ENCODE measurements around the gene JAG1. TPM values are rescaled to one million over a fixed set of nuclear protein-coding genes. Genes with fewer than 3 reads are reported as not detected.

JAG1 gene
- total and polyA plus RNA-seq, 2 of the 4 experiments (the other 2 are of a cell fraction), result 10.2 to 22.6 TPM

DNA sequence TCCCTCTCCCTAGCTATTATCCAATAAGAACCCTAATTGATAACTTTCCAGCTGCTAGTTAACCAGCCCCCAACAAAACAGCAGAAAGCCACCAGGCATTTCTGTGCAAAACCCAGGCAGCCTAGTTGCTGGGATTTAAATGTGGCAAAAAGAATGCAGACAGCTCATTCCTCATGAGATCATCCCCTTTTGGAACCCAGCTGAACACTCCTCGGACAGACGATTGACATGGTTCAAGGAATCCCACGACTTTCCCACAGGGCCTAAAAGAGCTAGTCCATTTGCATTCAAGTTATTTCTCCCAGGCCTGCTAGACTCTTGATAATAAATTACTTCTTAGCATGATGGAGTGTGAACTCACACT lies 24.0 kb downstream of the JAG1 start:
- POLR2A ChIA-PET (ENCODE audit: unreplicated experiment), result no interaction called here
- Histone ChIP-seq H2AK5ac (ENCODE audit: low read depth, low read length) (0 out of 2 replicates have a peak overlapping the region, but pooled peaks have one; percentile 22), H2BK120ac (ENCODE audit: low read depth, low read length) (no peak overlapping the region), H2AK9ac (replicated peaks; ENCODE audit: low read depth, low read length, poor library complexity) (no peak overlapping the region), H3K9ac (ENCODE audit: low read depth, low read length) (no peak overlapping the region), H3K4me3 (ENCODE audit: insufficient read depth, low read depth, low read length) (no peak overlapping the region), H4K20me1 (ENCODE audit: insufficient read depth, low read length) (peaks cover 14% of the 10 kb centered on the region), H3K14ac (replicated peaks; ENCODE audit: low read depth, low read length) (no peak overlapping the region), H3K56ac (ENCODE audit: extremely low read depth, insufficient read depth, low read length) (no peak overlapping the region), H3K9me3 (ENCODE audit: control insufficient read depth, insufficient read depth, low read length) (no peaks in the 10 kb centered on the region), H3K4ac (ENCODE audit: low read depth, low read length) (peak overlapping the region; percentile 2; the same call in 1 of the 2 replicates), H3K23ac (ENCODE audit: low read depth, low read length) (no peak overlapping the region), H3K27me3 (ENCODE audit: control insufficient read depth, insufficient read depth, low read length) (no peaks in the 10 kb centered on the region), H4K8ac (ENCODE audit: low read depth in 2 of 2, low read length in 2 of 2) (no peak overlapping the region), H2BK5ac (ENCODE audit: low read depth, low read length, poor library complexity, severe bottlenecking) (no peak overlapping the region), H3K36me3 (ENCODE audit: control insufficient read depth, insufficient read depth, low read length) (peaks cover 80% of the 10 kb centered on the region), H3K4me1 (ENCODE audit: control insufficient read depth, insufficient read depth, low read length) (peaks cover 37% of the 10 kb centered on the region), H2BK20ac (ENCODE audit: low read depth, low read length) (no peak overlapping the region), H3K79me1 (ENCODE audit: low read depth in 1 of 2, low read length in 2 of 2) (peaks cover 14 to 49% of the 10 kb centered on the region in 2 experiments), H2AFZ (replicated peaks; ENCODE audit: low read length, poor library complexity) (no peak overlapping the region), H4K91ac (ENCODE audit: insufficient read depth, low read depth, low read length) (no peak overlapping the region), H2BK15ac (ENCODE audit: low read depth, low read length) (no peak overlapping the region), H3K27ac (ENCODE audit: insufficient read depth, low read length) (no peak overlapping the region), H3K18ac (ENCODE audit: low read depth, low read length) (no peak overlapping the region), H4K5ac (ENCODE audit: low read depth, low read length) (no peak overlapping the region), H3K4me2 (ENCODE audit: low read depth, low read length) (no peak overlapping the region), H3K9me1 (ENCODE audit: insufficient read depth, low read length) (peaks cover 25% of the 10 kb centered on the region)
- no CpG with 5 or more reads among the region's 3 CpGs for WGBS, 2 experiments (ENCODE audit: extremely low coverage in 2 of 2, insufficient read length in 1 of 2)
- in situ Hi-C loops (cut with MboI; ENCODE audit: low sequenced_read_pairs), result loop anchor here (5.0 kb wide), 1 partner anchor 87 kb away; no protein-coding TSS in a partner anchor
- dilution Hi-C loops (cut with HindIII; ENCODE audit: low sequenced_read_pairs, unreplicated experiment), result loop anchor here (25.0 kb wide), 1 partner anchor 888 kb away; no protein-coding TSS in a partner anchor
- DNase-seq (no peak), ATAC-seq (ENCODE audit: low read depth) (no peak)
- TF ChIP-seq FOS (IDR thresholded peaks at IDR 0.05; ENCODE audit: low read depth, low read length) (no peak), BHLHE40 (IDR thresholded peaks at IDR 0.05; ENCODE audit: low read depth, low read length) (no peak), CHD1 (IDR thresholded peaks at IDR 0.05; ENCODE audit: low read depth, low read length) (no peak)
- TF ChIP-seq, protein P1, sequence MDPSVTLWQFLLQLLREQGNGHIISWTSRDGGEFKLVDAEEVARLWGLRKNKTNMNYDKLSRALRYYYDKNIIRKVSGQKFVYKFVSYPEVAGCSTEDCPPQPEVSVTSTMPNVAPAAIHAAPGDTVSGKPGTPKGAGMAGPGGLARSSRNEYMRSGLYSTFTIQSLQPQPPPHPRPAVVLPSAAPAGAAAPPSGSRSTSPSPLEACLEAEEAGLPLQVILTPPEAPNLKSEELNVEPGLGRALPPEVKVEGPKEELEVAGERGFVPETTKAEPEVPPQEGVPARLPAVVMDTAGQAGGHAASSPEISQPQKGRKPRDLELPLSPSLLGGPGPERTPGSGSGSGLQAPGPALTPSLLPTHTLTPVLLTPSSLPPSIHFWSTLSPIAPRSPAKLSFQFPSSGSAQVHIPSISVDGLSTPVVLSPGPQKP (IDR thresholded peaks at IDR 0.05; ENCODE audit: borderline replicate concordance, low read depth, low read length), result no peak
- no TSS peak for BruUV-seq (replicated peaks)
- intact Hi-C loops (cut with micrococcal nuclease), result loop anchor here (5.0 to 10.0 kb wide), 4 partner anchors 92 to 1035 kb away; no protein-coding TSS in a partner anchor
- CTCF ChIA-PET, result interaction anchor here (0.7 to 1.3 kb wide), 2 partner anchors 22 to 737 kb away, joined by 3 to 4 read pairs; no protein-coding TSS in a partner anchor

Data from IMR-90 (cell line).